ENCODE data around the gene CD300LB.

CD300LB gene

DNA sequence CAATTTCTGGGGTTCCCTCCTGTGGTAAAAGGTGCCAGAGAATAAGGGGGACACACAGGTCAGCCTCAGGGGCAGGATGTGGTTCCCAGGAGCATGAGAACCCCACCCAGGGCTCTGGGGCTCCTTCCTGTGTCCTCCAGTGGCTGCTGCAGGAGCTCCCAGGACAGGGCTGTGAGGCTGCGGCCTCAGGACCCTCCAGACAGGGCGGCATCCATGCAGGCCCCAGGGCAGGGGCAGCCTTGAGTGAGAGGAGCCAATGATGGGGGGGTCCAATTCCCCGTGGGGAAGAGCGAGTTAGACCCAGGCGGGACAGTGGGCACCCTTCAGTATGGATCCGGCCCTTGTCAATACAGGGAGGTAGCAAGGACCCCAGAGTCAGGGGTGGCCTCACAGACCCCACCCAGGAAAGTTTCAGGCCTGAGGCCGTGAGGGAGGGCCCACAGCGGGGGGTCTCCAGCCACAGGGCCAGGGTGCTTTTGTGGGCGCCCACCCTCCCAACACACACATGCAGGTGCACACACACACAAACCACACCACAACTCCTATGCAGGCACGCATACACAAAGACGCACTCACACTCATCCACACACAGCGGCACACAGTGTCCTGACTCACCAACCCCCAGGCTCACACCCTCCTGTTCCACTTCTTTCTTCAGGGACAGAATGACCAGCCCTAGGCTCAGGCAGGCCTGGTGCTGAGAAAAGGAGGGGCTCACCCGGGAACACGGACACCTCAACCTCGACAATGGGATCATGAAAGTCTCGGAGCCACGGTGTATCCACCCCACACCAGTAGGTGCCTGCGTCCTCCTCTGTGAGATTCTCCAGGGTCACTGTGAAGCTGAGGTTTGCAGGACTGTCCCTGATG is 12.9 kb upstream of the CD300LB start:
- no peak overlapping the region for H3K4me3 ChIP-seq (ENCODE audit: low read depth, low read length)
- no peak for DNase-seq (ENCODE audit: low read depth)
- TF ChIP-seq, protein P1, sequence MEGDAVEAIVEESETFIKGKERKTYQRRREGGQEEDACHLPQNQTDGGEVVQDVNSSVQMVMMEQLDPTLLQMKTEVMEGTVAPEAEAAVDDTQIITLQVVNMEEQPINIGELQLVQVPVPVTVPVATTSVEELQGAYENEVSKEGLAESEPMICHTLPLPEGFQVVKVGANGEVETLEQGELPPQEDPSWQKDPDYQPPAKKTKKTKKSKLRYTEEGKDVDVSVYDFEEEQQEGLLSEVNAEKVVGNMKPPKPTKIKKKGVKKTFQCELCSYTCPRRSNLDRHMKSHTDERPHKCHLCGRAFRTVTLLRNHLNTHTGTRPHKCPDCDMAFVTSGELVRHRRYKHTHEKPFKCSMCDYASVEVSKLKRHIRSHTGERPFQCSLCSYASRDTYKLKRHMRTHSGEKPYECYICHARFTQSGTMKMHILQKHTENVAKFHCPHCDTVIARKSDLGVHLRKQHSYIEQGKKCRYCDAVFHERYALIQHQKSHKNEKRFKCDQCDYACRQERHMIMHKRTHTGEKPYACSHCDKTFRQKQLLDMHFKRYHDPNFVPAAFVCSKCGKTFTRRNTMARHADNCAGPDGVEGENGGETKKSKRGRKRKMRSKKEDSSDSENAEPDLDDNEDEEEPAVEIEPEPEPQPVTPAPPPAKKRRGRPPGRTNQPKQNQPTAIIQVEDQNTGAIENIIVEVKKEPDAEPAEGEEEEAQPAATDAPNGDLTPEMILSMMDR (IDR thresholded peaks at IDR 0.05; ENCODE audit: control insufficient read depth, extremely low read depth, insufficient read depth): no peak

- TF ChIP-seq, protein P1 (IDR thresholded peaks at IDR 0.05; ENCODE audit: control insufficient read depth, extremely low read depth, insufficient read depth): no peak
- H3K4me3 ChIP-seq (ENCODE audit: low read depth, low read length): no peak overlapping the region
- DNase-seq (ENCODE audit: low read depth): no peak
Measured at GRCh38 chr17:74543406-74543805, 12.1 kb upstream of the CD300LB start.

- TF ChIP-seq, protein P1 (IDR thresholded peaks at IDR 0.05; ENCODE audit: control insufficient read depth, extremely low read depth, insufficient read depth): no peak
Measured at GRCh38 chr17:74542727-74543383, 11.6 kb upstream of the CD300LB start.

DNA sequence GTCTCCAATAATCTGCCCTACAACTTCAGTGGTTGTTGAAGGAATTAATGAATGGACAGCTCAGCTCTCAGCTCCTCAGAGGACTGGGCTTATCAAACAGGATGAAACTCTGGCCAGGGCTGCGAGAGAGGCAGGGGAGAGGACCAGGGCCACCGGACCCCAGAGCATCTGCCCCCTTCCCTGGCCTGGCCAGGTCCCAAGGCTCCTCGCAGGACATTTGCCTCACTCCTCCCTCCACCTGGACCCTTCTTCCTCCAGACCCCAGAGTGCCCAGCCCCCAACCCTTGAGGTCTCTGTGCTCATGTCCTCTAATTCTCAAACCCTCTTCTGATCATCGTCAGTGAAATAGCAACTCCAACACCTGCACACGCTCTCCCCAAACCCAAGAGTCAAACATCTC is 10.9 kb upstream of the CD300LB start:
- TF ChIP-seq, protein P1 (IDR thresholded peaks at IDR 0.05; ENCODE audit: control insufficient read depth, extremely low read depth, insufficient read depth): no peak
- no peak for DNase-seq (ENCODE audit: low read depth)
- no peak overlapping the region for H3K4me3 ChIP-seq (ENCODE audit: low read depth, low read length)

More at GRCh38 chr17:74542727-74543383, 11.6 kb upstream of the CD300LB start:
- H3K4me3 ChIP-seq (ENCODE audit: low read depth, low read length): no peak overlapping the region
- no peak for DNase-seq (ENCODE audit: low read depth)

DNA sequence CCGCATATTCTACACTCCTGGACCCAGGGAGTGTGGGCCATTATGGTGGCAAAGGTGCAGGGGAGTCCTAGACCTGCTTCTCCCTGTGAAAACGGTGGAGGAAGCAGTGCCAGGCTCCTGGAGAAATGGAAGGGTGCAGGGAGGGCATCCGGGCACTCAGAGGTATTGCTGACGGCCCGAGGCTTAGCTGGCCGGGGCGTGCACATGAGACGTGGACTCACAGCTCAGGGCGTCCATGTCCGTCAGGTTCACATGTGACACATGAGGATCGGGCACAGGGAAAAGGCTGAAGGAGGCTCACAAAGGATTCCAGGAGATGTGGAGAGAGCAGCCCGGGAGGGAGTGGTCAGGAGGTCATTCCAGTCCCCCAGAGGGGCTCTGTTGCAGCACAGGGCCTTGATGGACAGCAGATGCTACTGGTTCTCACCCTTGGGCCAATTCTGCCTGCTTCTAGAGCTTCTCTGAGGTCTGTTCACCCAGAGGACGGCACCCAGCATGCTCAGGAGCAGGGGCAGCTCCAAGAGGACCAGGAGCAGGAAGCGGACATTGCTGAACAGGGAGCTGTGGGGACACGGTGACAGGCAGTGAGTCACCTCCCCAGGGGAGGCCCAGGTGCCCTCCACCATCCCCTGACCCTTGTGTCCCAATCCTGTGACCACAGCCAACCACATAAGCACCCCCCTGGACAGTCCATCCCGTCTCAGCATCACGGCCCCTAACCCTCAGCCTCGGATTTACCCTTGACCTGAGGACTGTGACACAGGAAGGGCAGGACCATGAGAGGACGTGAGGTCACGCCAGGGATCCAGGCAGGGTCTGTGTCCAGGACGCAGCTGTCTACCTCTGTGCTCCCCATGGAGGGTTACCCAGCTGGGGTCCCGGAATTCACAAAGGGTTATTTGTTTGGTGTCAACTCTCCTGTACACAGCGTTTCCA is 10.2 kb upstream of the CD300LB start:
- TF ChIP-seq, protein P1 (IDR thresholded peaks at IDR 0.05; ENCODE audit: control insufficient read depth, extremely low read depth, insufficient read depth): no peak
- no peak for DNase-seq (ENCODE audit: low read depth)
- no peak overlapping the region for H3K4me3 ChIP-seq (ENCODE audit: low read depth, low read length)

DNA sequence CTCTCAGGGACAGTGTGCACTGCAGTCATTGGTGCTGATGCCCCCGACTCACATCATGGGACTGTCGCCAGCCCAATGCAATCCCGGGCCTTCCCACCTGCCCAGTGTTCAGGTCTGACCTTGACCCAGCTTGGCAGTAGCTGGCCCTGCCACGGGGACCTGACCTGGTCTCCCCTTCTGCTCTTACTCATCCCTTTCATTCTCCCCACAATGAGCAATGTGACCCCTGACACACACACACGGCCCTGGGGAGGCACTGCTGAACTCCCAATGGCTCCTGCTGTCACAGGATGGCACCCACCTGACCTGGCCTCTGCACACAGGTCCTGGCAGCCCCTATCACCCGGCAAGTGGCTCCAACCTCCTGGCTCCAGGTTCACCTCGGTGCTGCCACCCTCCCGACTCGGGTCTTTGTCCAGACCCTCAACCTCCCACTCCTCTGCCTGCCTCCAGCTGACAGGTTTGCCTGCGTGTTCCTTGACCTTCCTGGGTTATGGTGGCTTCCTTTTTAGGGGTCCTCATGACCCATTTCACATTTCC is 8.1 kb upstream of the CD300LB start:
- no peak overlapping the region for H3K4me3 ChIP-seq (ENCODE audit: low read depth, low read length)
- no peak for DNase-seq (ENCODE audit: low read depth)
- TF ChIP-seq, protein P1 (IDR thresholded peaks at IDR 0.05; ENCODE audit: control insufficient read depth, extremely low read depth, insufficient read depth): no peak

Measured in LNCaP clone FGC (cell line).